GM12878 (cell line): ENCODE data around the gene C10orf143. TPM values are rescaled to one million over a fixed set of nuclear protein-coding genes. Genes with fewer than 3 reads are reported as not detected.

Source experiments
- ATAC-seq: fragments of 200-7000 bp; cut with Tn5 transposase; 3 replicates; pipeline ENCODE4 v1.9.1; 2020; ENCODE audit warnings: mild to moderate bottlenecking, moderate library complexity
- BruUV-seq: library from RNA; stranded (reverse); fragments of 400-500 nt; replicated peaks from 2 replicates; lab custom pipeline; 2021; lab: Mats Ljungman, UMichigan
- CTCF ChIA-PET: fragments of 300-600 bp; sonication (Branson Sonifier 250); formaldehyde crosslinking; extraction: SDS; loops from one replicate; lab custom pipeline; 2021; ENCODE audit warnings: inconsistent platforms; lab: Yijun Ruan, JAX
- POLR2A ChIA-PET: fragments of 350-600 bp; formaldehyde crosslinking; extraction: SDS; loops from one replicate; lab custom pipeline; 2021; ENCODE audit warnings: inconsistent platforms; lab: Charles Lee
- RAD21 ChIA-PET: fragments of 300-600 bp; sonication (Branson Sonifier 250); formaldehyde crosslinking; loops from one replicate; lab custom pipeline; 2023; ENCODE audit warnings: antibody characterized with exemption; ENCODE audit not compliant: unreplicated experiment; lab: Charles Lee
- SMC1A ChIA-PET: fragments of 300-600 bp; sonication (Branson Sonifier 250); formaldehyde crosslinking; loops from one replicate; lab custom pipeline; 2023; ENCODE audit not compliant: unreplicated experiment, uncharacterized antibody; lab: Charles Lee
- DNase-seq: peaks from one replicate; pipeline ENCODE4 v3.0.0-alpha.2; 2011; ENCODE audit warnings: low read depth, low spot score
- FAIRE-seq: peaks from 3 replicates; lab custom pipeline; 2011; peaks lifted over from hg19 to GRCh38; lab: Jason Lieb, UNC
- H2AFZ ChIP-seq: 2 replicates; pipeline ENCODE4 v1.6.0; 2011; ENCODE audit warnings: low read depth, low read length, control low read depth; ENCODE audit not compliant: control insufficient read depth
- H3K27ac ChIP-seq: 2 replicates; pipeline ENCODE4 v1.5.1; 2011; ENCODE audit warnings: control low read depth; ENCODE audit not compliant: control insufficient read depth, insufficient read depth
- H3K27me3 ChIP-seq, 2 experiments: replicated peaks in 1 of 2; 2 replicates each; pipeline versions ENCODE4 v1.6.0 to v1.6.1; 2011; ENCODE audit warnings: low read length in 1 of 2; ENCODE audit not compliant: control insufficient read depth in 2 of 2, insufficient read depth in 2 of 2
- H3K36me3 ChIP-seq, 2 experiments: 2 replicates each; pipeline ENCODE4 v1.5.1; 2011; ENCODE audit warnings: low read length in 1 of 2; ENCODE audit not compliant: control insufficient read depth in 2 of 2, insufficient read depth in 2 of 2
- H3K4me1 ChIP-seq: 2 replicates; pipeline ENCODE4 v1.6.1; 2011; ENCODE audit warnings: mild to moderate bottlenecking, low read length, moderate library complexity, mixed read lengths; ENCODE audit not compliant: control insufficient read depth, insufficient read depth
- H3K4me2 ChIP-seq: 2 replicates; pipeline ENCODE4 v1.6.0; 2011; ENCODE audit warnings: control low read depth; ENCODE audit not compliant: control insufficient read depth, insufficient read depth
- H3K4me3 ChIP-seq: fragments of 200-600 bp; sonication (generic); 2 replicates; pipeline ENCODE4 v1.5.1; 2016
- H3K79me2 ChIP-seq: 2 replicates; pipeline ENCODE4 v1.6.0; 2011; ENCODE audit warnings: low read length; ENCODE audit not compliant: control insufficient read depth, insufficient read depth
- H3K9ac ChIP-seq: 2 replicates; pipeline ENCODE4 v1.8.0; 2011; ENCODE audit warnings: low read length, control low read depth, mixed read lengths; ENCODE audit not compliant: control insufficient read depth, insufficient read depth
- H3K9me3 ChIP-seq: replicated peaks from 3 replicates; pipeline ENCODE4 v1.5.1; 2011; ENCODE audit warnings: mild to moderate bottlenecking, low read length; ENCODE audit not compliant: control insufficient read depth, insufficient read depth
- H4K20me1 ChIP-seq: 2 replicates; pipeline ENCODE4 v1.6.0; 2011; ENCODE audit not compliant: control insufficient read depth, insufficient read depth
- ASH2L ChIP-seq: fragments of 300-600, 200-600 bp; sonication (generic); IDR thresholded peaks from 2 replicates; pipeline ENCODE4 v1.6.1; 2017; ENCODE audit warnings: low read depth, mild to moderate bottlenecking, borderline replicate concordance
- ATF2 ChIP-seq: IDR thresholded peaks from 2 replicates; pipeline ENCODE4 v1.6.1; 2012; ENCODE audit warnings: low read length, inconsistent platforms
- ATF3 ChIP-seq: IDR thresholded peaks from 2 replicates; pipeline ENCODE4 v1.6.1; 2011; ENCODE audit warnings: low read depth, mild to moderate bottlenecking, low read length, moderate library complexity, borderline replicate concordance; ENCODE audit errors: extremely low read depth
- CHD2 ChIP-seq: IDR thresholded peaks from 2 replicates; pipeline ENCODE4 v1.6.1; 2011; ENCODE audit warnings: low read depth, low read length, improper control_type of control experiment, borderline replicate concordance
- MEF2A ChIP-seq: IDR thresholded peaks from 2 replicates; pipeline ENCODE4 v1.6.1; 2011; ENCODE audit warnings: low read depth, mild to moderate bottlenecking, low read length, moderate library complexity; ENCODE audit not compliant: insufficient read depth
- RUNX3 ChIP-seq: IDR thresholded peaks from 2 replicates; pipeline ENCODE4 v1.6.1; 2012; ENCODE audit warnings: low read length, inconsistent platforms
- ZBTB11 ChIP-seq: fragments of 450-650 bp; formaldehyde crosslinking; IDR thresholded peaks from 2 replicates; pipeline ENCODE4 v1.5.0; 2022; ENCODE audit warnings: mild to moderate bottlenecking, missing genetic modification characterization
- ZNF24 ChIP-seq: fragments of 450-650 bp; IDR thresholded peaks from 2 replicates; pipeline ENCODE4 v1.6.1; 2017; ENCODE audit warnings: antibody characterized with exemption, mild to moderate bottlenecking
- WGBS: methylation state at CpG from one replicate; pipeline ENCODE4 v1.1.6; 2016; ENCODE audit warnings: low lambda C conversion rate; ENCODE audit not compliant: insufficient replicate concordance, insufficient coverage; ENCODE audit errors: missing lambda C conversion rate; 5-methylcytosine and 5-hydroxymethylcytosine counted together
- in situ Hi-C: fragments of 300-500 bp; cut with MboI; formaldehyde crosslinking; loops from 9 replicates; pipeline ENCODE4 v1.14.3; 2018; ENCODE audit warnings: mixed read lengths
- intact Hi-C: fragments of 100-400 bp; cut with micrococcal nuclease; formaldehyde crosslinking; loops from one replicate; pipeline ENCODE4 v1.14.2; 2022; ENCODE audit not compliant: unreplicated experiment
- polyA plus RNA-seq, 11 experiments: library from polyadenylated mRNA; depleted of rRNA in 4 of 11; unstranded in 6 of 11; stranded (reverse) in 5 of 11; fragments of >200 nt; fragmentation: Nextera tagmentation in 4 of 11; fragmentation: Illumina TruSeq in 1 of 11; extraction: Ambion mirVana in 4 of 11; extraction: Trizol in 1 of 11; gene quantifications; 1 replicate in 1 of 11; 2 replicates in 10 of 11; pipeline versions ENCODE4 v1.2.1 to v1.2.3, GENCODE V29; 2011 to 2016; ENCODE audit warnings: inconsistent platforms in 2 of 11, missing spikeins in 2 of 11, low read depth in 1 of 11
- total RNA-seq, 4 experiments: library from RNA; depleted of rRNA in 3 of 4; stranded (reverse); fragments of >200 nt in 3 of 4; fragmentation: Illumina TruSeq in 1 of 4; extraction: Trizol in 1 of 4; gene quantifications; 2 replicates each; pipeline versions ENCODE4 v1.2.1 to v1.2.3, GENCODE V29; 2013 to 2021
- TF ChIP-seq, protein P1 (sequence below): IDR thresholded peaks from 2 replicates; pipeline ENCODE4 v1.6.1; 2012; ENCODE audit warnings: low read depth, low read length, improper control_type of control experiment

Gene C10orf143
- total and polyA plus RNA-seq, 10 of the 15 experiments (the other 5 are each of a cell fraction or from before 2014, with no cell fraction given): 0.64 to 7.9 (median 2.6) TPM

DNA sequence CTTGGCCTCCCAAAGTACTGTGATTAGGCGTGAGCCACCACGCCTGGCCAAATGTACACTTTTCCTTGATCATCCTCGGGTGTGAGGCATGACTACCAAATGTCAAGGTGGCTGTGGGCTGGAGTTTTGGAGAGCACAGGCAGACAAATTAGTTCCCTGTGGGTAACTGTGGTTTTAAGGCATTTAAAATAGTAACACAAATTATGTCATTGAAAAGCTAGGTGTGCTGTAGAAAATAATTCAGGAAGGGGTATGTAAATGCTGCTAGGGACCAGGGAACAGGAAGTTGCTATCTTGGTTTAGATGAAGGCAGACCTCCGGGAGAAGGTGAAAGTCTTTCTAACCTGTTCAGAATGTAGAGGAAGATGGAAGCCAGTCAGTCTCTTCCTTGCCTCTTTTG, 35.4 kb upstream of the C10orf143 start:
- ChIA-PET POLR2A (no interaction called here), SMC1A (no interaction called here), CTCF (interaction anchor here (1.5 kb wide), 1 partner anchor 36 kb away, joined by 6 read pairs; no protein-coding TSS in a partner anchor), RAD21 (no interaction called here)
- no TSS peak for BruUV-seq
- peak overlapping the region; percentile 13; the same call in 1 of the 2 replicates for H3K4me3 ChIP-seq
- no peaks in the 10 kb centered on the region for H3K27me3 ChIP-seq
- intact Hi-C loops (no loop called here), in situ Hi-C loops (no loop called here)
- H3K4me1 ChIP-seq: peaks cover 20% of the 10 kb centered on the region
- FAIRE-seq (no peak), DNase-seq (no peak), ATAC-seq (no peak)
- H3K36me3 ChIP-seq: no peaks in the 10 kb centered on the region; a peak in 1 of 4 replicates
- no peak overlapping the region for H3K9ac ChIP-seq
- TF ChIP-seq ATF3 (no peak), ASH2L (no peak), ZBTB11 (CRISPR knock-in tag) (no peak), ZNF24 (no peak), CHD2 (no peak), RUNX3 (peak; percentile 70), MEF2A (no peak), ATF2 (0 out of 2 replicates have a peak, but pooled peaks have one; percentile 27)
- TF ChIP-seq, protein P1, sequence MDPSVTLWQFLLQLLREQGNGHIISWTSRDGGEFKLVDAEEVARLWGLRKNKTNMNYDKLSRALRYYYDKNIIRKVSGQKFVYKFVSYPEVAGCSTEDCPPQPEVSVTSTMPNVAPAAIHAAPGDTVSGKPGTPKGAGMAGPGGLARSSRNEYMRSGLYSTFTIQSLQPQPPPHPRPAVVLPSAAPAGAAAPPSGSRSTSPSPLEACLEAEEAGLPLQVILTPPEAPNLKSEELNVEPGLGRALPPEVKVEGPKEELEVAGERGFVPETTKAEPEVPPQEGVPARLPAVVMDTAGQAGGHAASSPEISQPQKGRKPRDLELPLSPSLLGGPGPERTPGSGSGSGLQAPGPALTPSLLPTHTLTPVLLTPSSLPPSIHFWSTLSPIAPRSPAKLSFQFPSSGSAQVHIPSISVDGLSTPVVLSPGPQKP: no peak
- H3K9me3 ChIP-seq: no peaks in the 10 kb centered on the region
- peak overlapping the region; percentile 50; the same call in 1 of the 2 replicates for H3K4me2 ChIP-seq
- peaks cover 41% of the 10 kb centered on the region for H3K79me2 ChIP-seq
- no peak overlapping the region for H3K27ac ChIP-seq
- H4K20me1 ChIP-seq: 0 out of 2 replicates have a peak, but pooled peaks cover 3% of the 10 kb centered on the region
- WGBS: 11% methylated on average over 4 of the region's 4 CpGs
- H2AFZ ChIP-seq: peak overlapping the region; percentile 9; the same call in 1 of the 2 replicates
